ENCODE data around the gene NEGR1. TPM values are rescaled to one million over a fixed set of nuclear protein-coding genes. Genes with fewer than 3 reads are reported as not detected.

NEGR1 gene
- total RNA-seq, 1 donor from 2014 or later: 19.2 TPM

DNA sequence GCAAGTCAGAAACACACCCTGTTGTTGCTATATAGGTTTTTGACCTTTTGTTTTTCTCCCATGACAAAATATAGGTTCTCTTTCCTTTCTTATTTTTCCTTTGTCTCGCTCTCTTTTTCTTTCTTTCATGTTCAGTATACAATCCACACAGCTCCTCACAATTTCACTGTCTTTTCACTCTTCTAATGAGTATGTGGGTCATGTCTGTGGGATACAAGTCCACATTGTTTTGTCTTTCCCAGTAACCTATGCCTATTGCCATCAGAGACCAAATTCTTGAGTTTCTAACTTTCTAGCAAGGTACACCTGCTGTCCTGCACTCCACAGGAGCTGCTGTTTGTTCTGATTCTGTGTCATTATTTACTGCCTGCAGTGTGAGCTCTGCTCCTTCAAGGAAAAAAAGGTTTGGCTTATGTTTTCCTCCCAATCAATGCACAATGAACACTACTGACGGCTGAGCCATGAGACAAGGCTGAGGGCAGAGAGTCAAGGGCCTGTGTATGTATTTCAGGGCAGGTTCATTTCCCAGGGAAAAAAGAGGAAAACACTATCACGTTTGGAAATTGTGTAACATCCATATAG, 453.8 kb downstream of the NEGR1 start:
- DNase-seq (ENCODE audit: extremely low spot score in 2 of 2): no peak
- no peaks in the 10 kb centered on the region for H3K36me3 ChIP-seq
- TF ChIP-seq, protein P1, sequence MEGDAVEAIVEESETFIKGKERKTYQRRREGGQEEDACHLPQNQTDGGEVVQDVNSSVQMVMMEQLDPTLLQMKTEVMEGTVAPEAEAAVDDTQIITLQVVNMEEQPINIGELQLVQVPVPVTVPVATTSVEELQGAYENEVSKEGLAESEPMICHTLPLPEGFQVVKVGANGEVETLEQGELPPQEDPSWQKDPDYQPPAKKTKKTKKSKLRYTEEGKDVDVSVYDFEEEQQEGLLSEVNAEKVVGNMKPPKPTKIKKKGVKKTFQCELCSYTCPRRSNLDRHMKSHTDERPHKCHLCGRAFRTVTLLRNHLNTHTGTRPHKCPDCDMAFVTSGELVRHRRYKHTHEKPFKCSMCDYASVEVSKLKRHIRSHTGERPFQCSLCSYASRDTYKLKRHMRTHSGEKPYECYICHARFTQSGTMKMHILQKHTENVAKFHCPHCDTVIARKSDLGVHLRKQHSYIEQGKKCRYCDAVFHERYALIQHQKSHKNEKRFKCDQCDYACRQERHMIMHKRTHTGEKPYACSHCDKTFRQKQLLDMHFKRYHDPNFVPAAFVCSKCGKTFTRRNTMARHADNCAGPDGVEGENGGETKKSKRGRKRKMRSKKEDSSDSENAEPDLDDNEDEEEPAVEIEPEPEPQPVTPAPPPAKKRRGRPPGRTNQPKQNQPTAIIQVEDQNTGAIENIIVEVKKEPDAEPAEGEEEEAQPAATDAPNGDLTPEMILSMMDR (IDR thresholded peaks at IDR 0.05): no peak
- TF ChIP-seq POLR2A (IDR thresholded peaks at IDR 0.05) (no peak), POLR2AphosphoS5 (IDR thresholded peaks at IDR 0.05; ENCODE audit: insufficient read depth in 1 of 2, low read depth in 1 of 2) (no peak)

DNA sequence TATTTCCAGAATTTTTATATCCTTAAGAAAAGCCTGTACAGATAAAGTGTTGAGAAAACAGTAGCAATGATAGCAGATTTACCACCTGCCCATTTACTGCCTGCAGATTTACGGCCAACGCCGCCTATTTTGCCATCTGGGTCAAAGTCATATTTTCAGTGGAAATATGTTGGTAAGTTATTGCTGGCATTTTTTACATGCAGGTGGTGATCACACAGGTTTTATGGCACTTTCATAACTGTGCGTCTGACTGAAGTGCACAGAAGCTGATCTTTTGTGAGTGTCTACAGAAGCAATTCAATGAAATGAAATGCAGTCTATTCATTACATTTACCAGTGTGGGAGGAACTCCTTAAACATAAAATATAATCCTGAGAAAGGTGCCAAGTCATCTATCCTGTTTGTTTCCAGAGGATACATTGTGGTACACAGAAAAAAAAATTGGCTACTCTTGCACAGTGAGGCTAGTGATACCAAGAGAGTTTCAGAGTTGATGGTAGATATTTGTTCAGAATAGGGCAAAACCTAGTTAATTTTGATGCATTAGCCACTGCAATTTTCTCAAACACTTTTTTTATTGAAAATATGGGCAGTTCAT, 458.5 kb downstream of the NEGR1 start:
- intact Hi-C loops (cut with DNase I): no loop called here
- DNase-seq (ENCODE audit: extremely low spot score in 2 of 2): no peak
- Histone ChIP-seq H3K4me3 (no peak overlapping the region), H3K27me3 (no peaks in the 10 kb centered on the region), H3K4me1 (no peaks in the 10 kb centered on the region), H3K27ac (no peak overlapping the region), H3K9me3 (no peaks in the 10 kb centered on the region), H3K36me3 (no peaks in the 10 kb centered on the region)
- TF ChIP-seq, protein P1 (IDR thresholded peaks at IDR 0.05): no peak

More for the DNA sequence above, 453.8 kb downstream of the NEGR1 start:
- H3K4me3 ChIP-seq: no peak overlapping the region
- no peak overlapping the region for H3K27ac ChIP-seq
- H3K27me3 ChIP-seq: no peaks in the 10 kb centered on the region
- no peaks in the 10 kb centered on the region for H3K4me1 ChIP-seq
- no peaks in the 10 kb centered on the region for H3K9me3 ChIP-seq
- intact Hi-C loops (cut with DNase I): no loop called here

DNA sequence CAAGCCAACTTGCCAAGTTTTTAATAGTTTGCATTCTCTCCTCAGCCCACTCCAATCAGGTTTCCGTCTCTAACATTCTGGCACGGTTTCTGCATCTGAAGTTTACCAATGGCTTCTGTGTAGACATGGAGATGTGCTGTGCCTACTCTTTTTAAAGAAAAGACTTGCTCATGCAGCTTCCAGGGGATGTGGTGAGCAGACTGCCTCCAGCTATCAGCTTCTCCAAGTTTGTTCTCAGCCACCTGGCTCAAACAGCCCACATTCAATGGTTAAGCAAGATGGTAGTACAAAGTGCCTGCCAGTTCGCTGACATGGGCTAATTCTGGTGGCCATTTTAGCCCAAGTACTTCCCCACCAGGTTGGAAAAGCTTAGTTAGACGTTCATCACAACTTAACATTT, 465.3 kb downstream of the NEGR1 start:
- Histone ChIP-seq H3K9me3 (no peaks in the 10 kb centered on the region), H3K4me1 (no peaks in the 10 kb centered on the region), H3K36me3 (no peaks in the 10 kb centered on the region), H3K4me3 (no peak overlapping the region), H3K27ac (no peak overlapping the region), H3K27me3 (no peaks in the 10 kb centered on the region)
- DNase-seq (ENCODE audit: extremely low spot score in 2 of 2): no peak
- intact Hi-C loops (cut with DNase I): no loop called here
- TF ChIP-seq, protein P1 (IDR thresholded peaks at IDR 0.05): no peak
- TF ChIP-seq POLR2AphosphoS5 (IDR thresholded peaks at IDR 0.05; ENCODE audit: insufficient read depth in 1 of 2, low read depth in 1 of 2) (no peak), POLR2A (IDR thresholded peaks at IDR 0.05) (no peak)

DNA sequence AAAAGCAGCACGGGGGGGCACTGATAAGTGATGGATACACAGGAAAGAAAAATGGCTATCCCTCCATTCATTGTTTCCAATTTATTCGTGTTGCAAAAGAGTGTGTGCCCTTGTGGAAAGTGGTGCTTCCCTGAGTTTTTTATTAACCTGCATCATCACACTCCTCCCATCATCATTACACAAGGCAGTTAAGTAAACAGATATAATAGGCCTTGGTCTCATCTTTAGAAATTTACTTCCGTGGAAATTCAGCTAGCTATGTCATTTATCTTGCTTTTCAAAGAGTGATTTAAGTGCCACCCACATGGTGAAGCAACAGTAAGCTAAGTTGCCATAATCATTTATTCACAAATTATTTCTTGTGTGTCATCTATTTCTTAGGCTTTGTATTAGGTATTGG, 473.3 kb downstream of the NEGR1 start:
- no peak for DNase-seq (ENCODE audit: extremely low spot score in 2 of 2)
- no peaks in the 10 kb centered on the region for H3K36me3 ChIP-seq
- H3K9me3 ChIP-seq: no peaks in the 10 kb centered on the region
- no peak overlapping the region for H3K27ac ChIP-seq
- intact Hi-C loops (cut with DNase I): no loop called here
- no peaks in the 10 kb centered on the region for H3K27me3 ChIP-seq
- no peak for TF ChIP-seq POLR2AphosphoS5 (IDR thresholded peaks at IDR 0.05; ENCODE audit: insufficient read depth in 1 of 2, low read depth in 1 of 2)
- TF ChIP-seq, protein P1 (IDR thresholded peaks at IDR 0.05): no peak
- TF ChIP-seq POLR2A (IDR thresholded peaks at IDR 0.05): no peak
- H3K4me1 ChIP-seq: no peaks in the 10 kb centered on the region
- no peak overlapping the region for H3K4me3 ChIP-seq

DNA sequence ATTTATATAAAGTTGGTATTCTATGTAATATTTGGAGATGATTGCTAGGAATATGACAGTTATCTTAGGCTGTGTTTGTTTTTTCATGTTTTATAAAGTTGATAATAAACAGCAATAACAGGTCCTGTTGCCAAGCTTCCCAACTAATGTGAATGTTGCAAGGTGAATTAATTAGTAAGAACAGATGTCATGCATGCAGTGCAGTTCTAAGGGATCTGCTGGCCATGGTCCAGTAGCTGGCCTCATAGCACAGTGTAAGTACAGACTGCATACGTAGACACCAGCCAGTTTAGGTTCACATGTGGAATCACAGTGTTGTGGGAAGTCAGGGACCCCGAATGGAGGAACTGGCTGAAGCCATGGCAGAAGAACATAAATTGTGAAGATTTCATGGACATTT, 478.2 kb downstream of the NEGR1 start:
- Histone ChIP-seq H3K36me3 (no peaks in the 10 kb centered on the region), H3K4me3 (no peak overlapping the region), H3K27ac (no peak overlapping the region), H3K27me3 (no peaks in the 10 kb centered on the region), H3K4me1 (no peaks in the 10 kb centered on the region), H3K9me3 (no peaks in the 10 kb centered on the region)
- TF ChIP-seq, protein P1 (IDR thresholded peaks at IDR 0.05): no peak
- TF ChIP-seq POLR2AphosphoS5 (IDR thresholded peaks at IDR 0.05; ENCODE audit: insufficient read depth in 1 of 2, low read depth in 1 of 2): no peak
- TF ChIP-seq POLR2A (IDR thresholded peaks at IDR 0.05): no peak
- intact Hi-C loops (cut with DNase I): no loop called here
- no peak for DNase-seq (ENCODE audit: extremely low spot score in 2 of 2)
